IPS-NIHi7 (cell line): Measurements from ENCODE around the gene FCGR1A.
"Not testable (repeated sequence)": the region's sequence is repeated elsewhere in the genome, so short reads cannot be mapped to it uniquely, and the experiment has no call there.

ENCODE experiments used
- DNase-seq: peaks from one replicate; pipeline ENCODE4 v3.0.0; 2012; ENCODE audit warnings: mixed read lengths; ENCODE audit errors: extremely low spot score

Gene FCGR1A

GRCh38 chr1:149777084-149777483, 5.4 kb upstream of the FCGR1A start:
- DNase-seq, result not testable (repeated sequence)

- not testable (repeated sequence) for DNase-seq
Observed at GRCh38 chr1:149778313-149778712, 4.2 kb upstream of the FCGR1A start.

GRCh38 chr1:149781413-149781984, 995 bp upstream of the FCGR1A start:
- not testable (repeated sequence) for DNase-seq

- not testable (repeated sequence) for DNase-seq
Observed at GRCh38 chr1:149783289-149783688, 795 bp downstream of the FCGR1A start.

GRCh38 chr1:149783868-149784267, 1.4 kb downstream of the FCGR1A start:
- DNase-seq, result not testable (repeated sequence)

GRCh38 chr1:149787688-149788451, 5.4 kb downstream of the FCGR1A start:
- DNase-seq, result not testable (repeated sequence)

- DNase-seq, result not testable (repeated sequence)
Observed at GRCh38 chr1:149792502-149792901, 10.0 kb downstream of the FCGR1A start.

GRCh38 chr1:149792912-149793515, 10.5 kb downstream of the FCGR1A start:
- DNase-seq, result not testable (repeated sequence)

- not testable (repeated sequence) for DNase-seq
Observed at GRCh38 chr1:149793885-149794284, 11.4 kb downstream of the FCGR1A start.

- not testable (repeated sequence) for DNase-seq
Observed at GRCh38 chr1:149801628-149802027, 19.1 kb downstream of the FCGR1A start.

- DNase-seq, result not testable (repeated sequence)
Observed at GRCh38 chr1:149804417-149805080, 22.1 kb downstream of the FCGR1A start.

GRCh38 chr1:149810697-149811405, 28.4 kb downstream of the FCGR1A start:
- DNase-seq, result not testable (repeated sequence)

GRCh38 chr1:149811514-149811889, 29.0 kb downstream of the FCGR1A start:
- not testable (repeated sequence) for DNase-seq

- DNase-seq, result not testable (repeated sequence)
Observed at GRCh38 chr1:149811890-149812829, 29.7 kb downstream of the FCGR1A start.

GRCh38 chr1:149812893-149813801, 30.7 kb downstream of the FCGR1A start:
- not testable (repeated sequence) for DNase-seq

- DNase-seq, result not testable (repeated sequence)
Observed at GRCh38 chr1:149820387-149820786, 37.9 kb downstream of the FCGR1A start.

GRCh38 chr1:149826555-149826954, 44.1 kb downstream of the FCGR1A start:
- not testable (repeated sequence) for DNase-seq

- DNase-seq, result not testable (repeated sequence)
Observed at GRCh38 chr1:149831764-149832315, 49.3 kb downstream of the FCGR1A start.
